ENCODE data around the gene HCFC1R1.

Gene HCFC1R1

GRCh38 chr16:2973093-2973492 is 50.6 kb downstream of the HCFC1R1 start:
- H3K36me3 ChIP-seq (ENCODE audit: control insufficient read depth, insufficient read depth, low read length): peaks cover 17% of the 10 kb centered on the region
- no peak for TF ChIP-seq CTCF (IDR thresholded peaks at IDR 0.05; ENCODE audit: insufficient read depth, low read length, poor library complexity, severe bottlenecking)
- no peaks in the 10 kb centered on the region for H3K27me3 ChIP-seq (replicated peaks; ENCODE audit: control insufficient read depth, insufficient read depth, low read length)
- DNase-seq (ENCODE audit: extremely low read depth, insufficient read length): no peak
- H3K4me3 ChIP-seq (replicated peaks; ENCODE audit: low read depth, low read length): no peak overlapping the region
